ENCODE measurements around the gene CCDC15. TPM values are rescaled to one million over a fixed set of nuclear protein-coding genes. Genes with fewer than 3 reads are reported as not detected.

The CCDC15 gene
- total and polyA plus RNA-seq, 9 donors: 2.3 to 4.0 (median 3.0) TPM

GRCh38 chr11:124923296-124923695 is 30.7 kb upstream of the CCDC15 start:
- DNase-seq: no peak

GRCh38 chr11:124928942-124929665 is 24.9 kb upstream of the CCDC15 start:
- peak; percentile 53 for DNase-seq
- Histone ChIP-seq H3K4me3 (ENCODE audit: low read length) (no peak overlapping the region), H3K9me3 (replicated peaks; ENCODE audit: control insufficient read depth, low read depth, low read length) (no peaks in the 10 kb centered on the region), H3K4me1 (ENCODE audit: control insufficient read depth, insufficient read depth, low read length) (no peaks in the 10 kb centered on the region), H3K27ac (ENCODE audit: low read length) (no peak overlapping the region), H3K36me3 (ENCODE audit: control insufficient read depth, insufficient read depth, low read length) (no peaks in the 10 kb centered on the region), H3K27me3 (ENCODE audit: control insufficient read depth, insufficient read depth, low read length) (no peaks in the 10 kb centered on the region)
- WGBS (ENCODE audit: insufficient coverage): no CpG with 5 or more reads among the region's 4 CpGs

More at GRCh38 chr11:124923296-124923695, 30.7 kb upstream of the CCDC15 start:
- peaks cover 19% of the 10 kb centered on the region for H3K4me1 ChIP-seq (ENCODE audit: control insufficient read depth, insufficient read depth, low read length)
- peaks cover 4% of the 10 kb centered on the region for H3K27me3 ChIP-seq (ENCODE audit: control insufficient read depth, insufficient read depth, low read length)
- H3K4me3 ChIP-seq (ENCODE audit: low read length): no peak overlapping the region
- no peaks in the 10 kb centered on the region for H3K36me3 ChIP-seq (ENCODE audit: control insufficient read depth, insufficient read depth, low read length)
- H3K9me3 ChIP-seq (replicated peaks; ENCODE audit: control insufficient read depth, low read depth, low read length): no peaks in the 10 kb centered on the region
- no peak overlapping the region for H3K27ac ChIP-seq (ENCODE audit: low read length)

- no peak overlapping the region for H3K4me3 ChIP-seq (ENCODE audit: low read length)
- H3K36me3 ChIP-seq (ENCODE audit: control insufficient read depth, insufficient read depth, low read length): no peaks in the 10 kb centered on the region
- H3K9me3 ChIP-seq (replicated peaks; ENCODE audit: control insufficient read depth, low read depth, low read length): no peaks in the 10 kb centered on the region
- DNase-seq: no peak
- H3K27ac ChIP-seq (ENCODE audit: low read length): no peak overlapping the region
- no CpG with 5 or more reads among the region's 3 CpGs for WGBS (ENCODE audit: insufficient coverage)
- no peaks in the 10 kb centered on the region for H3K4me1 ChIP-seq (ENCODE audit: control insufficient read depth, insufficient read depth, low read length)
- peaks cover 2% of the 10 kb centered on the region for H3K27me3 ChIP-seq (ENCODE audit: control insufficient read depth, insufficient read depth, low read length)
These were observed 23.2 kb upstream of the CCDC15 start for GRCh38 chr11:124930799-124931198.

- no peaks in the 10 kb centered on the region for H3K36me3 ChIP-seq (ENCODE audit: control insufficient read depth, insufficient read depth, low read length)
- 37% methylated on average over 2 of the region's 4 CpGs for WGBS (ENCODE audit: insufficient coverage)
- no peak for DNase-seq
These were observed 19.0 kb upstream of the CCDC15 start for GRCh38 chr11:124934862-124935547.

GRCh38 chr11:124935548-124936514 is 18.2 kb upstream of the CCDC15 start, which contains the start of gene HEPACAM:
Gene HEPACAM (minus strand): TSS chr11:124936047. CDS start chr11:124936006, 41 bp downstream.
- Histone ChIP-seq H3K4me3 (ENCODE audit: low read length) (no peak within 1 kb of the TSS), H3K36me3 (ENCODE audit: control insufficient read depth, insufficient read depth, low read length) (no peaks in the 10 kb centered on the region), H3K4me1 (ENCODE audit: control insufficient read depth, insufficient read depth, low read length) (no peaks in the 10 kb centered on the region), H3K27ac (ENCODE audit: low read length) (no peak within 1 kb of the TSS), H3K27me3 (ENCODE audit: control insufficient read depth, insufficient read depth, low read length) (peaks cover 5% of the 10 kb centered on the region), H3K9me3 (replicated peaks; ENCODE audit: control insufficient read depth, low read depth, low read length) (no peaks in the 10 kb centered on the region)
- 72% methylated on average over 10 of the region's 18 CpGs for WGBS (ENCODE audit: insufficient coverage)
- DNase-seq: no peak

More at GRCh38 chr11:124934862-124935547, 19.0 kb upstream of the CCDC15 start:
- Histone ChIP-seq H3K9me3 (replicated peaks; ENCODE audit: control insufficient read depth, low read depth, low read length) (no peaks in the 10 kb centered on the region), H3K4me1 (ENCODE audit: control insufficient read depth, insufficient read depth, low read length) (no peaks in the 10 kb centered on the region), H3K27ac (ENCODE audit: low read length) (no peak overlapping the region), H3K27me3 (ENCODE audit: control insufficient read depth, insufficient read depth, low read length) (peaks cover 5% of the 10 kb centered on the region), H3K4me3 (ENCODE audit: low read length) (no peak overlapping the region)

- WGBS (ENCODE audit: insufficient coverage): 75% methylated on average over 2 of the region's 3 CpGs
- Histone ChIP-seq H3K27me3 (ENCODE audit: control insufficient read depth, insufficient read depth, low read length) (peaks cover 5% of the 10 kb centered on the region), H3K36me3 (ENCODE audit: control insufficient read depth, insufficient read depth, low read length) (no peaks in the 10 kb centered on the region), H3K4me1 (ENCODE audit: control insufficient read depth, insufficient read depth, low read length) (no peaks in the 10 kb centered on the region), H3K27ac (ENCODE audit: low read length) (no peak overlapping the region), H3K4me3 (ENCODE audit: low read length) (no peak overlapping the region), H3K9me3 (replicated peaks; ENCODE audit: control insufficient read depth, low read depth, low read length) (no peaks in the 10 kb centered on the region)
- DNase-seq: no peak
These were observed 16.6 kb upstream of the CCDC15 start for GRCh38 chr11:124937336-124937935.

GRCh38 chr11:124938206-124938765 is 15.7 kb upstream of the CCDC15 start:
- WGBS (ENCODE audit: insufficient coverage): 86% methylated on average over 1 of the region's 6 CpGs
- Histone ChIP-seq H3K36me3 (ENCODE audit: control insufficient read depth, insufficient read depth, low read length) (no peaks in the 10 kb centered on the region), H3K4me1 (ENCODE audit: control insufficient read depth, insufficient read depth, low read length) (no peaks in the 10 kb centered on the region), H3K27me3 (ENCODE audit: control insufficient read depth, insufficient read depth, low read length) (peaks cover 5% of the 10 kb centered on the region), H3K9me3 (replicated peaks; ENCODE audit: control insufficient read depth, low read depth, low read length) (no peaks in the 10 kb centered on the region), H3K4me3 (ENCODE audit: low read length) (no peak overlapping the region), H3K27ac (ENCODE audit: low read length) (no peak overlapping the region)
- DNase-seq: no peak

- 69% methylated on average over 5 of the region's 6 CpGs for WGBS (ENCODE audit: insufficient coverage)
- H3K27me3 ChIP-seq (ENCODE audit: control insufficient read depth, insufficient read depth, low read length): peaks cover 5% of the 10 kb centered on the region
- H3K36me3 ChIP-seq (ENCODE audit: control insufficient read depth, insufficient read depth, low read length): no peaks in the 10 kb centered on the region
- no peaks in the 10 kb centered on the region for H3K9me3 ChIP-seq (replicated peaks; ENCODE audit: control insufficient read depth, low read depth, low read length)
- H3K27ac ChIP-seq (ENCODE audit: low read length): no peak overlapping the region
- no peak for DNase-seq
- H3K4me3 ChIP-seq (ENCODE audit: low read length): no peak overlapping the region
- no peaks in the 10 kb centered on the region for H3K4me1 ChIP-seq (ENCODE audit: control insufficient read depth, insufficient read depth, low read length)
These were observed 15.0 kb upstream of the CCDC15 start for GRCh38 chr11:124938970-124939369.

- DNase-seq: no peak
- no peaks in the 10 kb centered on the region for H3K36me3 ChIP-seq (ENCODE audit: control insufficient read depth, insufficient read depth, low read length)
- no peaks in the 10 kb centered on the region for H3K4me1 ChIP-seq (ENCODE audit: control insufficient read depth, insufficient read depth, low read length)
- no peak overlapping the region for H3K27ac ChIP-seq (ENCODE audit: low read length)
- H3K9me3 ChIP-seq (replicated peaks; ENCODE audit: control insufficient read depth, low read depth, low read length): no peaks in the 10 kb centered on the region
- H3K27me3 ChIP-seq (ENCODE audit: control insufficient read depth, insufficient read depth, low read length): no peaks in the 10 kb centered on the region
- H3K4me3 ChIP-seq (ENCODE audit: low read length): no peak overlapping the region
- WGBS (ENCODE audit: insufficient coverage): no CpG with 5 or more reads among the region's 1 CpG
These were observed 12.3 kb upstream of the CCDC15 start for GRCh38 chr11:124941703-124942102.

All from muscle of leg (tissue), 11 donors.